ENCODE measurements around the gene CFAP221.

Gene CFAP221

DNA sequence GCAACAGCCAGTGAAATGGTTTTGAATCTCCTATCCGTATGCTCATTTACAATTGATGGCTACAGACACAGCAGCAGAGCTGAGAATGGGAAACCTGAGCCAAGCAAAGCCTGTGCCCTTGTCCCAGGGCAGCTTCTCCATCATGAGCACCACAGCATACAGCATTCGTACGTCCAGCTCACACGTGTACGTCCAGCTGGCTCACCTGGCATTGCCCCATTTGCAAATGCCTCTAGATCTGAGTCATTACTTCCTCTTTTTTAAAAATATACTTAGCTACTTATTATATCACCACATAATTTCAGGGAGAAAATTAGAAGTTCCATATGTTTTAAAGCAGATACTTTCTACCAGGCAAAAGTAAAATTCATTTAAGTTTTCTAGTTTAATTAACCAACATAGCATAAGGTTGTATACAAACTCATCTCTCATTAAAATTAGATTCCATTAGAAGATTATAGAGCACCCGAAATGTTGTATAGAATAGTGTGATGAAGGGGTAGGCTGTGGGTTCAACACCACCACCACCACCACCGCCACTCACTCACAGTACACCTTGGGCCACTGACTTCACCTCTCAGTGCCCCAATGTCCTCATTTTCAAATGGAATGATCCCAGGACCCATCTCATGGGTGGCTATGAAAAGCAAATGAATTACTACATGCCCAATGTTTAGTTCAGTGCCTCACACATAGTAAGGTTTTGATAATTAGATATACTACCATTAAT lies 103.4 kb downstream of the CFAP221 start:
- DNase-seq, result no peak

DNA sequence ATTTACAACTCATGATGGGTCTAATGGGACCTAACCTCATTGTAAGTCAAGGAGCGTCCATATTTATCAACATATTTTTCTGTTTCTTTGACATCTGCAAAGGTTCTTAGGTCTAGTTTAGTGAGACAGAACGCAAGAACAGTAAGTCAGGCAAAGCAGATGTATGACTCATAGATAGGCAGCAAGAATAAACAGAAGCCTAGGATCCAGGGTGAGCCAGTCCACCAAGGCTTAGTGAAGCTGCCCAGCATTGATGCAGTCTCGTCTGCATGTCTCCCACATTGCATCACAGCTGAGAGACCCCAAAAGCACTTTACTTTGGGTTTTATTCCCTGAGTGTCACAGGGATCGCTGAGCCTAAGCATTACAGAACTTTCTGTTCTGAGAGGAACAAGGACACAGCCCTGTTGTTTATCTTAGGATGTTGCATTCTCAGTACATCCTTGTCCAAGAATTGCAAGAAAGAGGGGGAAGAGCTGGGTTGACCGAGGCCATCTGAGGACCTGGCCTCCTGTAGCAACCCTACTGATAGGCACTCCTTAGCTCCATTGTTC lies 105.2 kb downstream of the CFAP221 start:
- DNase-seq, result no peak

DNA sequence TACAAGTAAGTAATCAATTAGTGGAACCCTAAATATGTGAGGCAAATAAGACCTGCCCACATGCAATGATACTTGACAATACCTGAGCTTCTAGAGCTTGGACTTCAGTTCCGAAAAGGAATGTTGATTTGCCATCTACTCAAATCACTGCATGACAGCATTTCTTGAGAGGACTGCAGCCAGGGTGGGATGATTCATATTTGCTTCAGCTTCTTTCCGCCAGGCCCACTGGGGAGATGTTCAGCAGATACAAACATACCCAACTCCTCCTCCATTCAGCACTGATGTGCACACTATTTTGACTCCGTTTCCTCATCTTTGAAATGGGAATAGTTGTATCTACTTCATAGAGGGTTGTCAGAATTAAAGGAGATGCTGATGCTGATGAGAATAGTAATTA lies 106.0 kb downstream of the CFAP221 start:
- no peak for DNase-seq

DNA sequence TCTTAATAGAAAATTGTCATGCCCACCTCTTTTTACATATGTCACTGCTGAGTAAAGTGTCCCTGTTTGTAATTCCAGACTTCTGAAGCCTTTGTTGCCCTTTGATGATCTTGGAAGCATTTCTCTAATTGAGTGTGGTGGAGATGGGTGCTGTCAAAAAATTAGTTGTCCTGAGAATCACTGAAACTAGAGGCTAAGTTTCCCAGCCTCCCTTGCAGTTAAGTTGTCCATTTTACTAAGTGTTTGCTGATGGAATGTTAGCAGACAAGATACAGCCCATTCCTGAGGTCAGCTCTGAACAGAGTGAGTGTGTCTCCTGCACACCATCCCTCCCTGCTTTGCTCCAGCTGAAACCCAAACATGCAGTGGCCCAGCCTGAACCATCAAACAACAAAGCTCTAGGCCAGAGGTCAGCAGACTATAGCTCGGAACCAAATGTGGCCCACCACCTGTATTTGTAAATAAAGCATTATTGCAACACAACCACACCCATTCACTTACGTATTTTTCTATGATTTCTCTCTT lies 106.7 kb downstream of the CFAP221 start:
- no peak for DNase-seq

DNA sequence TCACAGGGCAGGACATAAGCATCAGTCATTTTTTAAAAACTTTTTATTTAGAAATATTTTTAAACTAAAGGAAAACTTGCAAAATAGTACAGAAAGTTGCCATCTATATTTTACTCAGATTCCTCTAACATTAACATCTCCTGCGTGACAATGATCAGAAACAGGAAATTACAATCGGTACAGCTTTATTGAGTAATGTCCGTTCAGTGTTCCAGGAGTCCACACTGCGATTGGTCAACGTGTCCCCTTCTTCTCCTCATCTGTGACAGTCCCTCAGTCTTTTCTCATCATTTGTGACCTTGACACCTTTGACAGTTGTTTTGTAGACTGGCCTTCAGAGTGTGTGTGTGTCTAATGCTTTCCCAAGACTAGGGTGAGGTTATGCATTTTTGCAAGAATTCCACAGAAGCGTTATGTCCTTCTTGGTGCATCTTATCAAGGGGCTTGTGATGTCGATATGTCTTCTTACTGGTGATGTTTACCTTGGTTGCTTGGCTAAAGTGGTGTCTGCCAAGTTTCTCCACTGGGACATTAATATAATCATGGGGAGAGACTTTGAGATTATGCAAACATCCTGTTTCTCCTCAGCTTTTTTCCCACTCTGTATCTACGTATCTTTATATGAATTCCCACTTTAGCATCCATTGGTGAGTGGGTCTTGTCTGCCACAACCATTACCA lies 113.4 kb downstream of the CFAP221 start:
- no peak for DNase-seq

DNA sequence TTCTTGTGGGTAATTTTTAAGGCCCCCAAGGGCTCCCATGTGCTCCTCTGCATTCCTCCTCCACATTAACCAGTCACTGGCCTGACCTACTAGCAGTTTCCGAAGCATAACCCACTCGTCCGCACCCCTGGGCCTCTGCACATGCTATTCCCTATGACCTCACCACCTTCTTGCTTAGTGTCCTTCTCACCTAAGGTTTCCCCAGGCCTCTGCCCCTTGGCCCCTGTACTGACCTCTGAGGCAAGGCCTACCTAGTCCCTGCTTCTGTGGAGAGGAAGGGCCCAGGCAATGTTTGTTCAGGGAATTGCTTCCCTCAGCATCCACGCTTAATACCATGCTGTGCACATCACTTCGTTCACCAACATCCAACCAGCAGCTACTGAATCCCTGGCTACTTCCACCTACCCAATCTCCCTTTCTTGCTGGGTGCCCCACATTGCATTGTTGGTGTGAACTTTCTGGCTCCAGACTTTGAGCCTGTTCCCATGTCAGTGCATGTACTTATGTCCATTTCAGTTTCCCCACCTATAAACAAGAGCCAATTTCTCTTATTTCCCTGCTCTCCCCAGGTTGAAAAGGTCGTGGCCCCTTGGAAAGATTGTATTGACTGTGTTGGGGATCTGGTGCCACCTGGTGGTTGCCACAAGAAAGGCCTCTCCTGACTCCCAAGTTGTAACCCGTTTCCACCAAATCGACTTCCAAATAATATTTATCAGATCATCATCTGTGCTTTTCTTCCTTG lies 115.5 kb downstream of the CFAP221 start:
- no peak for DNase-seq

DNA sequence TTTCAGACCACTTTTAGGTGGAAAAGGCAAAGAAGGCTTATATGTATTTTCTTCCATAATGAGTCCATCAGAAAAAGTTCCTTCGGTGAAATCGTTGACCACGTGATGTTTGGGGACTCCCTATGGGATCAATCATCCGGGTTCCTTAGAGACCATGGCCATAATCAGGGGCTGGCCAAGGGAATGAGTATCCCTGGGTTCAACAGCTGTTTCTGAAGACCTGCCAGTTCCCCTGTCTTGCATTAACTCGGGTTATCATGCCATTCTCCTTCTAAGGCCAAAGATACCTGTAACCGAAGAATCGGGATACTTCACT lies 116.1 kb downstream of the CFAP221 start:
- no peak for DNase-seq

DNA sequence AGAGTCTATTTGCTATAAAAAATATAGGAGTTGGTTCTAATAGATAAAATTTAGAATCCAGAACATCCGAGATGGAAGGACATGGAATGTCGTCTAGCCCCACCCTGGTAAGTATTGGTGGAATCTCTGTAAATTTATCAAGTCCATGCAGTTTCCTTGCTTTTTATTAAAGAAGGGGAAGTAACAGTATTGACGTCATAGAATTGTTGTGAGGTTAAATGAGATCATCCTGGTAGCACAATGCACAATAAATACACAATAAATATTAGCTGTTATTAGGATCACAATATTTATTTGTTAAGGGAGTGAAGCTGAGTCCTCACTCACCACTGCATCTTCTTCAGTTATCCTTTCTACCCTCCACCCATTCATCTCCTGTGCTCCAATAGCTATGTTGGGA lies 118.0 kb downstream of the CFAP221 start:
- no peak for DNase-seq

DNA sequence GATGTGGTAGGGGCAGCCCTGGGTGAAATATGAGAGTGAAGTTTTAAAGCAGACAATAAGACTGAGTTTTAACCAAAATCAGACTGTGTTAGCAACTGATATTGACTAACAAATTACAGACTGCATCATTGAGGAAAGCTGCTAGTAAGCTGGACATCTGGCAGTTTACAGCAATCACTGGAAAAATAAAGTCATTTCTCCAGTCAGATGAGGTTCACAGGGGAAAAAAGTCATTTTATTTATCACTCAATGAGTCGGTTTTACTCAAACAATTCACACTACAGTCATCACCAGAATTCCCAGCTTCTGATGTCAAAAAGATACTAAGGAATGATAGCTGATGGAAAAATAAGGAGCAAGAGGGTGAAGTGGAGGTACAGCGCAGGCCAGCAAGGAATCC lies 124.3 kb downstream of the CFAP221 start:
- DNase-seq, result no peak

DNA sequence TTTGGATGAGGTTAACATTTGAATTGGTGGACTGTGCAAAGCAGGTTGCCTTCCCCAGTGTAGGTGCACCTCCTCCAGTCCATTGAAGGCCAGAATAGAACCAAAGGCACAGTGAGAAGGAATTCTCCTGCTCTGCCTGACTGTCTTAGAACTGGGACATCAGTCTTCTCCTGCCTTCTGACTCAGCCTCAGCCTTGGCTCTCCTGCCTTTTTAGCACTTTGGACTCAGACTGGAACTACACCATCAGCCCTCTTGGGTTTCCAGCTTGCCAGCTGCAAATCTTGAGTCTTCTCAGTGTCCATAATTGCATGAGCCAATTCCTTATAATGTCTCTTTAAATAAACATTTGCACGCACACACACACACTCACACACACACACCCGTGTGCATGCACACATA lies 126.8 kb downstream of the CFAP221 start:
- DNase-seq, result no peak

DNA sequence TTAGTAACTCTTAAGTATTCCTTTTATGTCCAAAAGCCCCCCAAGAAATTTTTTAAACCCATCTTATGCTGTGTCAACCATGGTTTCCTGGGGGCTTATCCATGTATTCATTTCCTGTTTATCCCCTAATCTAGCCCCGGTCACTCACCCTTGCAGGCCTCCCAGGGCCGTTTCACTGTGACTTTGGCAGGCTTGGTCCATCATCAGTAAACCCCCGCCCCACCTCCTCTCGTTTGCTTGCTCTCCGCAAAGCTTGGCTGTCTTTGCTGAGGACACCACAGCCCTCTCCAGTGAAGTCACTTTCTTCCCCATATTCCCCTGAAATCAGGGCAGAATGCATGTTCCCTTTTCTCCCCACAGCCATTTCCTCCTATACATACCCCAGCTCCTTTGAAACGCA lies 127.5 kb downstream of the CFAP221 start:
- DNase-seq, result no peak

DNA sequence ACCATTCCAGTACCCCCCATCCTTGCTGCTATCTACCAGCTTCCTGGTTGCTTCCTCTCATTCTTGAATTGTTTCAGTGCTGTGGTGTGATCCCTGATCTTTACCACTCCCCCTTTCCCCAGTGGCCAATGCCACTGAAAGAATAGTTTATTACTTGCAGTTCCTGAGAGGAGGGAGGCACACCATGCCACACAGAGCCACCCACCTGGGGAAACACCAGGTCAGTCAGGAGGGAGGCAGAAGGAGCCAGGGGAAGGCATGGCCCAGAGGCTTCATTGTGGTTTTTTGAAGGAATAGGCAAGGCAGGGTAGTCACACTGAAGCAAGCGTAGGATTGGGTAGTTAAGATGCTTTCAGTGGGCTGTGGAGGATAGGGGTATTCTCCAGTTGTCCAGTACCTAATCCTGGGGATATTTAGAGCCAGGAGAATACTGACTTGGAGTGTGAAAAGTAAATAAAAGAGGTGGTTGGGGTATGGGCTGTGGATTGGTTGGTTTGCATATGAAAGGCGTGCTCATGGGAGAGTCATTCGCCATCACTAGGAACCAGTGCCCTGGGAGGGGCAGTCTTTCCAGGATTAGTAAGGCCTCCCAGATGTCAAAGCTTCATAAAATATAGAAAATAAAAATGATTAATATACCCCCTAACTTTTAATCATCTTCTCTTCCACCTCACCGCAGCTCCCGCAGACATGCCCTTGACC lies 128.1 kb downstream of the CFAP221 start:
- DNase-seq, result no peak

DNA sequence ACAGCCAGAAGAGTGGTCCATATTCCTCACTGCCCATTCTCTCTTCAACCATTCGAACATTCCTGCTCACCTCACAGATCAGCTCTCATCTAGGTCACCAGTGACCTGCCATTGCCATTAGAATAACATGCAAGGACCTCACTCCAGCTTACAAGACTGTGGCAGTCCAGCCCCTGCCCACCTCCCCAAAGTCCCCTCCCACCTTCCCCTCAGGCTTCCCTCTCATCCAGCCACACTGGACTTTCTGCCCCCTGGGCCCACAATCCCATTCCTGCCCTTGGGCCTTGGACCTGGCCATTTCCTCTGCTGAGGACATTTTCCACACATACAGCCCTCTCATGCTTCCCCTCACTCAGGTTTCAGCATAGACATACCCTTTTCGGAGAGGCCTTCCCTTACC lies 129.5 kb downstream of the CFAP221 start:
- DNase-seq, result no peak

DNA sequence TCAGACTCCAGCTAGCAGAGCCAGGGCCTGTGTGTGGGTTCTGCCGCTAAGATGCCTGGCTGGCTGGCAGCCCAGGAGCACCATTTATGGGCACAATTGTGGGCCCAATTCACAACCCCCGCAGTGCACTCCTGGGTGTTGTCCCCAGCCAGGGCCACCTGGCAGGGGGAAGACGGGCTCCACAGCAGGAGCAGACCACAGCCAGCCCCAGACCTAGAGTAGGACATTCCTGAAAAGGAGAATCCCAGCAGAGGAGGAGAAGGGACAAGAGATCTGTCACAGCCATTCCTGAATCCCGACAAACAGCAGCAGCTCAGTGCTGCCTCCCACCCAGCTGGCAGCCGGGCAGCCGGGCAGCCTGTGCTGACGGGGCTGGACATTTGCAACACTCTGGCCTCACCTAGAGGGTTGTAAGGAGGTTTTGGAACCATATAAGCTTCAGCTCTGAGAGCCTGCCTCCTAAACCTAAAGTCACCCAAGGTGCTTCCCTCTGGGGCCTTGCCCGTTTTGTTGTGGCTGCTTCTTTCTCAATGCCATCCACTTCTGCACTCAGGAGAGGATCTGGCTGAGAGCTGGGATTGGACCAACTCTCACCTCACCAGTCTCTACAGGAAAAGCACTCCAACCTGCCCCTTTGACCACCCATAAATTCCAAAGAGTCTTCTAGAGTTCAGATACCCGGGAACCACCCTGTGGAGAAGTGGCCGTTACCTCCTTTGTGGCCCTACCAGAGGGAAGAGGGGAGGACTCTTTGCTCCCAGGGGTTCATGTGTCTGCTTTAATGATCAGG lies 130.7 kb downstream of the CFAP221 start:
- DNase-seq, result no peak

DNA sequence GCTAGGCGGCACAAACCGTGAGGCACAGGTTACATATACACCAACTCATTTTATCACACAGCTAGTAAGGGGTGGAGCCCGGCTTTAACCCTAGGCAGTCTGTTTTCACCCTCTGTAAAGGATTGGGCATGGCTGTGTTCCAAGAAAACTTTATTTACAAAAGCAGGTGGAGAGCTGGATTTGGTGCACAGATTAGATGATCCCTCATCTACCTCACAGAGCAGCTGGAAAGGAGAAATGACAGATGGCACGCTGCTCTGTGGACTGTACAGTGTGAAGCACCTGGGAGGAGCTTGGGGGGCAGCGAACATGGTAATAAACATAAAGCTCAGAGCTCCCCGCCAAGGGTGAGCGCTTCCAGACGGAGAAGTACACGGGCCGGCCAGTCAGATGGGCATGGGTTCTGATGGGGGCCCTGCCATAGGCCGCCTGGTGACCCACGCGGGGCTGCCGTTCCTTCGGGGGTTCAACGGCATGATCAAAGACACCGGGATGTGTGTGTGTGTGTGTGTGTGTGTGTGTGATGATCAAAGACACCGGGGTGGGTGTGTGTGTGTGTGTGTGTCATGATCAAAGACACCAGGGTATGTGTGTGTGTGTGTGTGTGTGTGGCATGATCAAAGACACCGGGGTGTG lies 133.9 kb downstream of the CFAP221 start:
- no peak for DNase-seq

DNA sequence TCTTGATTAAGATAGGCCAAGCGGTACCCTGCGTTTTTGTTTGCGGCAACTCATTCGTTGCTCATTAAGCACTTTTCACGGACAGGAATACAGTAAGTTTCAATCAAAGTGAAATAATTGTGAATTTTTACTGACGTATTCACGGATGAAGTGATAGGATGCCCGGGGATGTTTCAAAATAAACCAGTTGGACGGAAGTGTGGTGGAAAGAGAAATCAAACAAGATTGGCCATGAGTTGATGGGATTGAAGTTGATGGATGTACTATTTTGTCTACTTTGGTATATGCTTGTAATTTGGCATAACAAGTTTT lies 135.2 kb downstream of the CFAP221 start:
- no peak for DNase-seq

DNA sequence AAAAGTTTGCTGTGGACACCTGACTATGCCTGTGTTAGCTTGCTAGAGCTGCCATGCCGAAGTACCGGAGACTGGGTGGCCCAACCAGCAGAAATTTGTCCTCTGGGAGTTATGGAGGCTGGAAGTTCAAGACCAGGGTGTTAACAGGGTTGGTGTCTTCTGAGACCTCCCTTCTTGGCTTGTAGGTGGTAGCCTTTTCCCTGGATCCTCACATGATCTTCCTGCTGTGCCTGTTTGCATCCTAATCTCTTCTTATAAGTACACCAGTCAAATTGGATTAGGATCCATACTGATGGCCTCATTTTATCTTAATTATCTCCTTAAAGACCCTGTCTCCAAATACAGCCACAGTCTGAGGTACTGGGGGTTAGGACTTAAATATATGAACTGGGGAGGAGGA lies 135.6 kb downstream of the CFAP221 start:
- DNase-seq, result no peak

DNA sequence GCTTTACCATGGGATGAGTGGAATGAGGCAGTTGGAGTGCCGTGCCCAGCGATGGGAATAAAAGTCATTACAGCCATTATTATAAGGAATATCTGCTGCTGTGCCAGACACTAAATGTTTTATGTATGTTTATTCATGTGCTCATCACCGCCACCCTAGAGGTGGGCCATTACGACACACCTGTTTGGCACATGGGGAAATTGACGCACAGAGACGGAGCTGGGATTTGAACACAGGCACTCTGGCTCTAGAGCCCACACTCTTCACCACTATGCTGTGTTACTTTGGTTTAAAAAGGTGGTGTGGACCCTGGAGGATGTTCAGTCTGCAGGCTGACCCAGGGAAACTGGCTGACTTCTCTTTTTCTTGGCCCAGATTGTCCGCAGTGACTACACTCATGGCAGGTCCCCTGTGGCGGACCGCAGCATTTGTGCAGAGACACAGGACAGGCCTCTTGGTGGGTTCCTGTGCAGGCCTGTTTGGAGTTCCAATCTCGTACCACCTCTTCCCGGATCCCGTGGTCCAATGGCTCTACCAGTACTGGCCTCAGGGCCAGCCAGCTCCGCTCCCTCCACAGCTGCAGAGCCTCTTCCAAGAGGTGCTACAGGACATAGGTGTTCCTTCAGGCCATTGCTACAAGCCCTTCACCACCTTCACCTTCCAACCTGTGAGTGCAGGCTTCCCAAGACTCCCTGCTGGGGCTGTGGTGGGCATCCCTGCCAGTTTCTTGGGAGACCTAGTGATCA lies 136.4 kb downstream of the CFAP221 start:
- no peak for DNase-seq

DNA sequence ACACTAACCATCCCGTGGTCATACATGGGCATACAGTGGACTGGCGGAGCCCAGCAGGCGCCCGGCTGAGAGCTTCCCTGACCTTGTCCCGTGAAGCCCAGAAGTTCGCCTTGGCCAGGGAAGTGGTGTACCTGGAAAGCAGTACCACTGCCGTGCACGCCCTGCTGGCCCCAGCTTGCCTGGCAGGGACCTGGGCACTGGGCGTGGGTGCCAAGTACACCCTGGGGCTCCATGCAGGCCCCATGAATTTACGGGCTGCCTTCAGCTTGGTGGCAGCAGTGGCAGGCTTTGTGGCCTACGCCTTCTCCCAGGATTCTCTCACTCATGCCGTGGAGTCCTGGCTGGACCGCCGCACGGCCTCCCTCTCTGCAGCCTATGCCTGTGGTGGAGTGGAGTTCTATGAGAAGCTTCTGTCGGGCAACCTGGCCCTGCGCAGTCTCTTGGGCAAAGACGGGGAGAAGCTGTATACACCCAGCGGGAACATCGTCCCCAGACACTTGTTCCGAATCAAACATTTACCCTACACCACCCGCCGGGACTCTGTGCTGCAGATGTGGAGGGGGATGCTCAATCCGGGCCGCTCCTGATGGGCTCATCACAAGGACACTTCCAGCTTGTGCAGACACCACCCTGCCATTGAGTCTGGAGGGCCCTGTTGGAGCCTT lies 137.1 kb downstream of the CFAP221 start:
- no peak for DNase-seq

DNA sequence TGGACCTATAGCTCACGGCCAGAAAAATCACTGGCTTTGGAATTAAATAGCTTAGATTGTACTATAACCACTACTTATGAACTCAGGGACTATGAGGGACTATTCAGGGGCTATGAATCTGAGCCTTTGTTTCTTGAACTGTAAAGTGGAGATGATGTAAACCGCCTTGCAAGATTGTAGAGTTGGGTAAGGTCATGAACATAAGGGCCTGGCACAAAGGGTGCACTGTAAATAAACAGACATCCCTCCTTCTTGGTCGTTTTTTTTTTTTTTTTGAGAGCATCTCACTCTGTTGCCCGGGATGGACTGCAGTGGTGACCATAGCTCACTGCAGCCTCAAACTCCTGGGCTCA lies 137.6 kb downstream of the CFAP221 start:
- DNase-seq, result no peak

DNA sequence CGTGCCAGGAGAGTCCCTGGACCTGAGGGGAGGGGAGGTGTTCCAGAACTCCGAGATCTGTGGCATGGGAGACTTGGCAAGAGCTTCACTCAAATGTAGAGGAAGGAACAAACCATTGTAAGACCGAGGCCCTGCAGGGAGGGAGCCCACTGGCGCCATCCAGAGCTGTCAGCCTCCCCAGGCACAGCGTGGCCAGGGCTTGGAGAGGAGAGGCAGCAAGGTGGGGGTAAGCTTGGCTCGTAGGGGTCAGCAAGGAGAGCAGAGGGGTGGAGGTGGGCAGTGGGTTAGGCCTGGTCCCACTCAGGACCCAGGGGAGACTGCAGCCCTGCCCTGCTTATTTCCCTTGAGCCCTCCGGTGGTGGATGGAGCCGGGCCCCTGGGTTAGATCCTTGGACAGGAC lies 138.3 kb downstream of the CFAP221 start:
- no peak for DNase-seq

Measured in hippocampal formation (tissue), 2 donors.